NCI-H187 (cell line): ENCODE measurements around the gene IGSF8.
A peak's percentile ranks its signal among the peaks of the same experiment; 100 is the strongest.

Experiments
- DNase-seq, 2 experiments: peaks; one replicate each; lab custom pipeline; 2025; lab: John Stamatoyannopoulos, UW

IGSF8 gene

GRCh38 chr1:160085686-160086455 lies 12.5 kb downstream of the IGSF8 start:
- peak; percentile 50 to 69 for DNase-seq

DNA sequence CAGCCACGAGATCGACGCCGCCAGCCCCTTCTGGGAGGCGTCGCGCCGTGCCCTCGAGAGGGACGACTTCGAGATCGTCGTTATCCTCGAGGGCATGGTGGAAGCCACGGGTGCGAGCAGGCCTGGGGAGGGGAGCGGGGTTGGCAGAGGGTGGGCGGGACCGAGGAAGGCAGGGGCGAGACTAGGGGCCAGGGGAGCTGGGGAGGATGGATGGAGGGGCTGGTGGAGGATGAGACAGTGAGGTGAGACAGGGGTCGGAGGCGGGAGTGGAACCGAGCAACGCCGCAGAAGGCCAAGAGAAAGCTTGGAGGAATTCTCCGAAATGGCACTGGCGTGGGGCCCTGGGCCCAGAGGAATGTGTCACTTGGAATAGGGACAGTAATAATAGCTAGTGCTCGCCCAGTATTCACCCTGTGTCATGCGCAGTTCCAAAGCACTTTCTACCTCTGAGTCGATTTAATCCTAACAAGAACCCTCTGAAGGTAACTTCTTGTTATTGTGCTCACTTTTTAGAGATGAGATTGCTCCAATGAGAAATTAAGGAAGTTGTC lies 13.6 kb downstream of the IGSF8 start:
- DNase-seq = no peak

DNA sequence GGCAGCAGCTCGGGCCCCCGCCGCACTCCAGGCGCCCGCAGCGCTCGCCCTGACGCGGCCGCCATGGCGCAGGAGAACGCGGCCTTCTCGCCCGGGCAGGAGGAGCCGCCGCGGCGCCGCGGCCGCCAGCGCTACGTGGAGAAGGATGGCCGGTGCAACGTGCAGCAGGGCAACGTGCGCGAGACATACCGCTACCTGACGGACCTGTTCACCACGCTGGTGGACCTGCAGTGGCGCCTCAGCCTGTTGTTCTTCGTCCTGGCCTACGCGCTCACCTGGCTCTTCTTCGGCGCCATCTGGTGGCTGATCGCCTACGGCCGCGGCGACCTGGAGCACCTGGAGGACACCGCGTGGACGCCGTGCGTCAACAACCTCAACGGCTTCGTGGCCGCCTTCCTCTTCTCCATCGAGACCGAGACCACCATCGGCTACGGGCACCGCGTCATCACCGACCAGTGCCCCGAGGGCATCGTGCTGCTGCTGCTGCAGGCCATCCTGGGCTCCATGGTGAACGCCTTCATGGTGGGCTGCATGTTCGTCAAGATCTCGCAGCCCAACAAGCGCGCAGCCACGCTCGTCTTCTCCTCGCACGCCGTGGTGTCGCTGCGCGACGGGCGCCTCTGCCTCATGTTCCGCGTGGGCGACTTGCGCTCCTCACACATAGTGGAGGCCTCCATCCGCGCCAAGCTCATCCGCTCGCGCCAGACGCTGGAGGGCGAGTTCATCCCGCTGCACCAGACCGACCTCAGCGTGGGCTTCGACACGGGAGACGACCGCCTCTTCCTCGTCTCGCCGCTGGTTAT lies 14.2 kb downstream of the IGSF8 start:
- DNase-seq = peak; percentile 69 to 88

GRCh38 chr1:160082926-160083325 lies 15.5 kb downstream of the IGSF8 start:
- no peak for DNase-seq

DNA sequence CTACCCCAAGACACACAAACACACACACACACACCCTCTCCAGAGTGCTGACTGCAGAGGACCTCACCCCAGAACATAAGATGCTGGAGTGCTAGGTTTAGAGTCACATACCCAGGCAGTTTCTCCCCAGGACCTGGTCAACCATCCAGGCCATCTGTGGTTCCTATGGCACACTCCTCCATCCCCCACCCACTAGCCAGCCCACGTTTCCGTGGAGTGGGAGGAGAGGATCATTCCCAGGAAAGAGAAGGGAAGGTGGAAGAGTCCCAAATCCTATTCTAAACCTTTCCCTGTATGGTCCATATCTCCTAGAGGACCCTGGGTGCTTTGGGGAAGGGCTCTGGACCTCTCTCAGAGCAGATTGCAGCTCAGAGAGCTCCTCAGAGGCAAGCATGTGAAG lies 15.9 kb downstream of the IGSF8 start:
- no peak for DNase-seq

- DNase-seq = no peak
Measured at GRCh38 chr1:160081261-160081936, 17.0 kb downstream of the IGSF8 start, which contains the start of gene KCNJ9. TSS of gene KCNJ9 (plus strand) at chr1:160081538. CDS start at chr1:160084031, 2,493 bp downstream.

DNA sequence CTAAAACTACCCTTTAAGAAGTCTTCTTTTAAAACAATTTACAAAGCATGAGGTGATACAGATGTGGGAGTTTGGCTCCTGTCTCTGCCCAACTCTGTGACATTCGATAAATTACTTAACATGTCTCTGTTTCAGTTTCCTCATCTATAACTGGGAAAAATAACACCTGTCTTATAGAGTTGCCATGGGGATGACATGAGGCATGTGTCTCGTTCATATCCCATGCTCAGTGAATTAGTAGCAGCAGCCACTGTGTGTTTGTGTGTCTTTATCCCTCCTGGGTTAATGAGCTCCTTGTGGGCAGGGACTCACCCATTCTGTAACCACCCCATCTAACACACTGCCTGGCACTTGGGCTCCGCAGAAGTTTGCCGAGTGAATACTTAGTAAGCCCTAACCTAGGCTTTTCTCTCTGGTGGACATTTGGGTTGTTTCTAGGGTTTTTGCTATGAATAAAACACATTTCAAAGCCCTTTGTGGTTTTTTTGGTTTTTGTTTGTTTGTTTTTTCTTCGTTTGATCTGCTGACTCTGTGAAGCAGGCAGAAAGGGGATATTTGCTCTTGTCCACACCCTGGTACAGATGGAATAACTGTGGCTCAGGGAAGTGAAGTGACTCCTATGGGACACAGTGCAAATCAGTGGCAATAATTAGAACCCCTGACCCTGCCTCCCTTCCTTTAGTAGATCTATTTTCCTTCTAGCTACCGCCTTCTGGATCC lies 17.9 kb downstream of the IGSF8 start:
- DNase-seq = no peak

DNA sequence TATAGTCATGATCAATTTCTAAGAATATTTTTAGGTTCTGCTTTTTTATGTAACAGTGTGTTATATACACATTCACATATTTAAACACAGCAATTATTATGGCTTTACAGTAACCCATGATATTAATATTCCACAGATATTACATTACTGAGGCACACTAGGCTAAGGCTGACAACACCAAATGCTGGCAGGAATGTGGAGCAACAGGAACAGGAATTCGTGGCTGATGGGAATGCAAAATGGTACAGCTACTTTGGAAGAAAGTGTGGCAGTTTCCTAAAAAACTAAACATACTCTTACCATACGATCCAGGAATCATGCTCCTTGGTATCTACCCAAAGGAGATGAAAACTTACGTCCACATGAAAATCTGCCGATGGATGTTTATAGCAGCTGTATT lies 19.0 kb downstream of the IGSF8 start:
- no peak for DNase-seq

DNA sequence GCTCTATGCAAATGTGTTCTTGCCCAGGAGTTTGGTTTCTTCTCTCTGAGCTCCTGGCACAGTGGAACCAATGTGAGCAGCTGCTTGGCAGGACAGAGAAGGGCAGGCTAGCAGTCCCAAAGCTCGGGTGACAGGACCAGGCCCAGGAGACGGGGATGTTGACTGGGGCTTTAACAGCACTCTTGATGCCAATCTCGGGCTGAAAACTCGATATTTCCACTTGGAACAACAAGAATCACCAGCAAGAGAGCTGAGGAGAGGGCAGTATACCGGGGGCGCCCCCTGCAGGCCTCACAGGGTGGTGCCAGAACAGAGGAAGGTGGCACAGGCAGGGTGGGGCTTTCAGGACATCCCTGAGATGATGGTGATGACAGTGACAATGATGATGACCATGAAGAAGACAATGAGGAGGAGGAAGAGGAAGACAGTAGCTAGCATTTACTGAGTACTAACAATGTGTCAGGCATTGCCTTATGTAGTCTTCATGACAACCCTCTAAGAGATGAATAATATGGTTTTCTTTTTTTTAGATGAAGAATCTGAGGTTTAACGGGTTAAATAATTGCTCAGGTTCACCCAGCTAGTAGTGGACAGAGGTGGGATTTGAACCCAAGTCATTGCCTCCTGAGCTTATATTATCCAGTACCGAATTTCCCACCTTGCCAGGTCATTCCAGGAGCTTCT lies 19.8 kb downstream of the IGSF8 start:
- DNase-seq = peak; percentile 29 to 31

GRCh38 chr1:160077486-160077885 lies 20.9 kb downstream of the IGSF8 start:
- no peak for DNase-seq

DNA sequence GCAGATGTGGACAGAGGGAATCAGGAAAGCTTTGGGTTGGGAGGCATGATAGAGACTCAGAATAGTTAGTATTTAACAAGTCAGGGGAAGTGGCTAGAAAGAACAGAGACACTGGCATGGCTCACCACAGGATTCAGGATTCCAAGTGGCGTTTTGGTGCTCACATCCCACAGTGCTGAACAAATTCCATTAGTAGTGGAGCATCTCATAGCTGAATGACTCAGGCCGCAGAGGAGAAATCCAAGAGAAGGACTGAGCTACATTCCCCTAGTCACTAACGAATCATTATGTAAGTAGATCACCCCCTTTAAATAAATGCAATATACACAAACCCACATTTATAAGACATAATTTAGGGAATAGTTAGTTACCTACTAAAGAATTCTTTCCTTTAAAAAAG lies 22.1 kb downstream of the IGSF8 start:
- DNase-seq = no peak

DNA sequence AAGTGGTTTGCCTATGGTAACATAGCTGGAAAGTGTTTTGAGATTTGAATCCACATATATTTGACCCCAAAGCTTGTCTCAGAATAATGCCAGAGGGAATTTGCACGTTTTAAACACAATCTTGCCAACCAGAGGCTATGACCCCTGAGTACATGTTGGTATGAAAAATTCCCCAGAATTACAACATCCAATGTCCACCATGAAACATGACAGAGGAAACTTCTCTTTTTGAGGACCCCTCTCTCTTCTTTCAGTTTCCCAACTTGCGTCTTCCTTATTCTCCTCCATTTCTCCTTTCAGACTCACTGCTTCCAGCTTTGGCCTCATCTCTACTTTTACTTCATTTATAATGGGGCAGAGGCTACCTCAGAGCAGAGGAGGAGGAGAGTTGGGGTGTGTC lies 22.6 kb downstream of the IGSF8 start:
- no peak for DNase-seq

DNA sequence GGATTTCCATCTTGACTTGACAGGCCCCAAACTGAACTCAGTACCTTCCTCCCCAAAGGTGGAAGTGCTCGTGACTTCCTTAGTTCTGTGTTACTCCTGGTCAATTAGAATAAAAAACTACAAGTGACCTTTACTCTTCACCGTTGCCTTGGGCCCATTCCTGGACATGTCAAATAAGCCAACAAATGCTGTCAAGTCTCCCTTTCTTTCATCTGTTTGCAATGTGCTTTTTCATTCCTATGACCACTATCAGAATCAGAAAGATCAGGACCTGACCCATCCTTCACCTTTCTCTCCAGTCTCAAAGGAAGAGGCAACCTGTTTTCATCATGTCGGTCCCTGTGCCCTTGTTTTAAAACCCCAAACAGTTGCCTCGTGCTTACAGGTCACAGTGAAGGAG lies 23.6 kb downstream of the IGSF8 start:
- DNase-seq = no peak

DNA sequence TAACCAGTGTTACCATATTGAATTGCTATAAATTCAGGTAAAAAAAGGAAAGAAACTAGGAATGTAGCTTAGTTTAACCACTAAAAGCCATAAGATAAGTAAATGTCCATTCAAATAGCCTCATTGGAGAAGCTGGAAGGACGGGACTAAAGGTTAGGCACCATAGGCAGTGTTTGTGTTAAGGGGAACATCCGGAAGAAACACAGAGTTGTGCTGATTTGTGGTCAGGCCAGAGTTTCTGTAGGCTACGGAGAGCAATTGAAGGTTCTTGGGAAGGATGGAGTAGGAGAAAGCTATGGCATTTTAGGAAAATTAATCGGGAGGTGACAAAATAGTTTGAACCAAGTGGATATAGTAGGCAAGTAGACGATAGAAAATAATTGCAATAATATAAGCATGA lies 27.1 kb downstream of the IGSF8 start:
- DNase-seq = no peak

- DNase-seq = peak in 1 of 2 experiments; percentile 59
Measured at GRCh38 chr1:160070243-160071163, 27.9 kb downstream of the IGSF8 start.

DNA sequence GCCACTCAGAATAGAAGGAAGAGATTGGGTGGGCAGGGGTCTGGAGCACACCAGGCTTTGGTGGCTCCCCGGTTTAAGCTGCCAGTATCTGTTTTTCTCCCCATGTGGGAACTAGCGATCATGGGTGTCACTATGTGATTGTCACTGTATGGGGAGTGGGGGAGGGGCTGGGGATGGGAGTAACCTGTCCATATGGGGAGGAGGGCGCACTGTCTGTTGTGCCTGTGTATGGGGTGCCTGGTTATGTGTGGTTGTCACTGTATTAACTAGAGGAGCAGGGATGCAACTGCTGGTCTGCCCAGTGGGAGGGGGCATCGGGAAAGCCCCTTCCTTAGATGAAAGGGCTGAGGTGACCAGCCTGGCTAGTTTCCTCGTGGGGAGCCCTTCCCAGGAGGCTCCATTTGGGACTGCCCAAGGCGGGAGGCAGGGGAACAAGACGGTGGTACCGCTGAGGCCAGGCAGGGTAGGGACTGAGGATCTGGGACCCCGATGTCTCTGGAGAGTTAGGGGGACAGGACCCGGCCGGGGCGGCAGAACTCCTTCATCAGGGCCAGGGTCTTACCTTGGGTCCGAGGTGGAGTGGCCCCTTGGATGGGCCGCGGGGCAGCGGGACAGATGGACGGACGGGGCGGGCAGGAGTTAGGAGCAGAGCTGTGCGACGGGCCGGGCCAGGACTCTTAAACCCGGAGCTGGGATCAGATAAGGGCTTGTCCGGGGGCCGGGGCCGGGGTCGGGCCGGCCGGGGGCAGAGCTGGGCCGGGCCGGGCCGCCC lies 28.8 kb downstream of the IGSF8 start, which contains the start of gene KCNJ10:
Gene KCNJ10 (minus strand): TSS at position 701 of the 772 bp plus-strand sequence. CDS start 27,628 bp downstream, outside the sequence.
- DNase-seq = no peak

GRCh38 chr1:160068225-160068624 lies 30.2 kb downstream of the IGSF8 start:
- DNase-seq = no peak

DNA sequence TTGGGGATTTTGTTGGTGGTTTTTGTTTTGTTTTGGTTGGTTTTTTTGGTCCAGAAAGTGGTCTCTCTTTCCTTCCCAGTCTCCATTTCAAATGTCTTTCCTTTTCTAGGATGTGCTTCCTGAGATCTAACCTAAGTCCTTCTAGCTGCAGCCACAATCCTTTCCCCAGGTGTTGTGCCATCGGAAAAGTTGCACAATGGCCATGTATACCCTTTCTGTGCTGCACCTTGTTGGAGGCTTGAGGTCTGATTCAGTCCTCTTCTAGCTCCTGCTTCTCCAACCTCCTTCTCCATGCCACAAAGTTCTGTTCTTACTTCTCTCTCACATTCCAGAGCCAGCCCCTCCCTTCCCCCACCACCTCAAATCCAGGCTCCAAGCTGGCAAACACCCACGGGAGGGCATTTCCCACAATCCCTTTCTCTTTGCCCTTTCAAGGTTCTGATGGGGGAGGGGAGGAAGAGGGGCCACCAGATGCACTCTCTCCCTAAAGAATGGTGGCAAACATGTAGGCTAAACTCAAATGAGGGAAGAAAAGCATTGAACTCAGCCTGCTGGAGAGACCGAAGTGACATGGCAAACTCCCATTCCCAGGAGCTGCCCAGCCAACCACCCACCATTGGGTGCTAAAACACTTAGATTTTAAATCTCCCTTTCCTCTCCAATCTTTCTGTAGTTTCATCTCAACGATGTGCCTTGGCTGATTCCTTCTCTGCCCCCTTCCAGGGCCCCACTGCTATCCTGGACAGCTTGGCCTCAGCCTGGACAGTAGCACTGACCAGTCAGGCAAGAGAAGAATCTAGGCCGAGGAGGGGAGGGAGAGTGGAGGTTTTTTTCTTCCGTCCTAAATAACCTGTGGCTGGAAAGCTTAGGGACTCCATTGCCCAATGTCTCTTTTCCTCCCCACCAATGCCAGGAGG lies 31.3 kb downstream of the IGSF8 start:
- DNase-seq = no peak
